Parathyroid adenoma (tissue), 2 donors: ENCODE data around the gene EXOC4.

Experiments
- H2AFZ ChIP-seq: fragments of 300-600 bp; sonication (generic); one replicate; pipeline ENCODE4 v1.7.0; 2017; ENCODE audit warnings: antibody characterized with exemption, mild to moderate bottlenecking
- H3K27ac ChIP-seq: fragments of 300-600 bp; sonication (generic); one replicate; pipeline ENCODE4 v1.7.0; 2017
- H3K27me3 ChIP-seq: fragments of 300-600 bp; sonication (generic); one replicate; pipeline ENCODE4 v1.7.0; 2017; ENCODE audit warnings: low read length; ENCODE audit not compliant: control insufficient read depth, insufficient read depth
- H3K36me3 ChIP-seq: fragments of 300-600 bp; sonication (generic); one replicate; pipeline ENCODE4 v1.7.0; 2017; ENCODE audit warnings: low read length; ENCODE audit not compliant: control insufficient read depth, insufficient read depth
- H3K4me1 ChIP-seq: fragments of 300-600 bp; sonication (generic); one replicate; pipeline ENCODE4 v1.7.0; 2017; ENCODE audit warnings: control low read depth
- H3K4me2 ChIP-seq: fragments of 300-600 bp; sonication (generic); one replicate; pipeline ENCODE4 v1.7.0; 2017; ENCODE audit warnings: low read length
- H3K4me3 ChIP-seq: fragments of 300-600 bp; sonication (generic); one replicate; pipeline ENCODE4 v1.7.0; 2017; ENCODE audit warnings: low read depth, low read length
- H3K79me2 ChIP-seq: fragments of 300-600 bp; sonication (generic); one replicate; pipeline ENCODE4 v1.7.0; 2017; ENCODE audit warnings: control low read depth
- H3K9ac ChIP-seq: fragments of 300-600 bp; sonication (generic); one replicate; pipeline ENCODE4 v1.7.0; 2017; ENCODE audit warnings: mild to moderate bottlenecking
- H3K9me3 ChIP-seq: fragments of 300-600 bp; sonication (generic); one replicate; pipeline ENCODE4 v1.7.0; 2017; ENCODE audit warnings: low read length; ENCODE audit not compliant: control insufficient read depth
- TF ChIP-seq, protein P1 (sequence below): fragments of 300-600 bp; sonication (generic); IDR thresholded peaks from one replicate; pipeline ENCODE4 v1.7.0; 2017; ENCODE audit warnings: antibody characterized with exemption, mild to moderate bottlenecking
- donor health status: primary hyperparathyroidism.

EXOC4 gene

DNA sequence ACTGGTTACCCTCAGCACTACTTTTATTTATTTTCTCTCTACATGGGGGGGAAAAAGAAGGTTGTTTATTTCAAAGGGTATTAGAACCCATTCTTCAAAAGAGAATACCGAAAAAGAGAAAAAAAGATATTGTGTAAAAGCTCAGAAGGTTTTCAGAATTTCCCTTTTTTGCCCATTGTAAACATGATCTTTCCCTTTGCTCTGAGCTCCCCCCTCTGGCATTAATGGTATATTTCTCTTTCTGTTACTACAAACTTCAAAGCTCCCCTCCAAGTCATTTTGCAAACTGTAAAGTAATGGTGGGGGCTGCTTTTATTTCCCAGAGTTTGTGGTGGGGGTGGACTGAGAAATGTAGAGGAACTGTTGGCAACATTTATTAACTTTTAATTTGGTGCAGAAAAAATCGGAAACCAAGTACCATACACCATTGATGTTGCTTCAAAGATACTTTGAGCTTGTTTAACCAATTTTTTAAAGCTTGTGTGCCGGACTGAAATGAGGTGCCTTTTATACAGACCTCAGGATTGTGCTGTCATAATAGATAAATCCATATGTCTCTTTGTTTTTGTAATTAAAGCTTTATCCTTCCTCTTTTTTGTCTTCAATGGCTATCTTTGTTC is 181.5 kb downstream of the EXOC4 start:
- TF ChIP-seq, protein P1, sequence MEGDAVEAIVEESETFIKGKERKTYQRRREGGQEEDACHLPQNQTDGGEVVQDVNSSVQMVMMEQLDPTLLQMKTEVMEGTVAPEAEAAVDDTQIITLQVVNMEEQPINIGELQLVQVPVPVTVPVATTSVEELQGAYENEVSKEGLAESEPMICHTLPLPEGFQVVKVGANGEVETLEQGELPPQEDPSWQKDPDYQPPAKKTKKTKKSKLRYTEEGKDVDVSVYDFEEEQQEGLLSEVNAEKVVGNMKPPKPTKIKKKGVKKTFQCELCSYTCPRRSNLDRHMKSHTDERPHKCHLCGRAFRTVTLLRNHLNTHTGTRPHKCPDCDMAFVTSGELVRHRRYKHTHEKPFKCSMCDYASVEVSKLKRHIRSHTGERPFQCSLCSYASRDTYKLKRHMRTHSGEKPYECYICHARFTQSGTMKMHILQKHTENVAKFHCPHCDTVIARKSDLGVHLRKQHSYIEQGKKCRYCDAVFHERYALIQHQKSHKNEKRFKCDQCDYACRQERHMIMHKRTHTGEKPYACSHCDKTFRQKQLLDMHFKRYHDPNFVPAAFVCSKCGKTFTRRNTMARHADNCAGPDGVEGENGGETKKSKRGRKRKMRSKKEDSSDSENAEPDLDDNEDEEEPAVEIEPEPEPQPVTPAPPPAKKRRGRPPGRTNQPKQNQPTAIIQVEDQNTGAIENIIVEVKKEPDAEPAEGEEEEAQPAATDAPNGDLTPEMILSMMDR, result peak; percentile 25
- H3K4me1 ChIP-seq, result no peaks in the 10 kb centered on the region
- H2AFZ ChIP-seq, result no peak overlapping the region
- H3K27me3 ChIP-seq, result no peaks in the 10 kb centered on the region
- H3K79me2 ChIP-seq, result peaks cover 6% of the 10 kb centered on the region
- H3K9me3 ChIP-seq, result no peaks in the 10 kb centered on the region
- H3K36me3 ChIP-seq, result no peaks in the 10 kb centered on the region
- no peak overlapping the region for H3K4me3 ChIP-seq
- H3K9ac ChIP-seq, result no peak overlapping the region
- H3K4me2 ChIP-seq, result no peak overlapping the region
- H3K27ac ChIP-seq, result no peak overlapping the region

DNA sequence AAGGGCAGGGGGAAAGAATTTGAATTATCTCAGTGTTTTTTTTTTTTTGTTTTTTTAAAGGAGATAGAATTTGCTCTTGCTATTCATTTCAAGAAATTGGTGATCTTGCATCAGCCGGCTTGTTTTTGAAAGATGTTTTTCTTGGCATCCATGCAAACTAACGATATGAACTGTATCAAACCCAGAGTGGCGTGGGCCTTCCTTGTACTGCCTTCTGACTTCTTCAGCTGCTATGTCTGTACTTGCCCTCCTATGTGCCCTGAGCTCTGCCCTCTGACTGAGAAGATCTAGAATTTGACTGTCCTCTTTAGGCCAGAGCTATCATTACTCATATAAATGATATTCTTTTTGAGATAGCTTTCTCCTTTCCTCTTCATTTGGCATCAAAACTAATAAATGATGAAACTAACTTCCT is 183.1 kb downstream of the EXOC4 start:
- Histone ChIP-seq H3K9ac (no peak overlapping the region), H3K27ac (no peak overlapping the region)
- TF ChIP-seq, protein P1, result no peak

DNA sequence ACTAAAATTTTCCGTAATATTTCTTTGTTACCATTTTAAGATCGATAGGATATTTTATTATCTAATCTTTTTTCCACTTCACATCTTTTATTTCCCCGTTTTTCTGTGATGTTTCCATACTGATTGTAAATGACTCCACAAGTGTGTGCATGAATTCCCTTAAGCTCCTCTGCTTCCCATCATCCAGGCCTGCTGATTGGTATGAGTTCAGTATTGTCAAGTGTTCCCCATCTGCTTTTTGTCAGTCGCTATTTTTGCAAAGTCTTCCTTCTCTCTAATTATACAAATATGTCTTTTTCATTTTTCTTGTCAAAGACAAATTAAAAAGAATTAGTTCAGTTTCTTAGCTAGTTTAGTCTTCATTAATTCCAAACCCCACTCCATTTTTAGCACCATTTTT is 184.7 kb downstream of the EXOC4 start:
- Histone ChIP-seq H2AFZ (no peak overlapping the region), H3K36me3 (no peaks in the 10 kb centered on the region), H3K27me3 (no peaks in the 10 kb centered on the region), H3K4me2 (no peak overlapping the region), H3K79me2 (peaks cover 9% of the 10 kb centered on the region), H3K27ac (no peak overlapping the region), H3K4me3 (no peak overlapping the region), H3K9ac (no peak overlapping the region), H3K4me1 (no peaks in the 10 kb centered on the region), H3K9me3 (no peaks in the 10 kb centered on the region)
- TF ChIP-seq, protein P1, result no peak

More for the DNA sequence above, 183.1 kb downstream of the EXOC4 start:
- Histone ChIP-seq H3K4me2 (no peak overlapping the region), H3K4me1 (no peaks in the 10 kb centered on the region), H3K4me3 (no peak overlapping the region), H3K79me2 (peaks cover 9% of the 10 kb centered on the region), H3K36me3 (no peaks in the 10 kb centered on the region), H3K27me3 (no peaks in the 10 kb centered on the region), H2AFZ (no peak overlapping the region), H3K9me3 (no peaks in the 10 kb centered on the region)

DNA sequence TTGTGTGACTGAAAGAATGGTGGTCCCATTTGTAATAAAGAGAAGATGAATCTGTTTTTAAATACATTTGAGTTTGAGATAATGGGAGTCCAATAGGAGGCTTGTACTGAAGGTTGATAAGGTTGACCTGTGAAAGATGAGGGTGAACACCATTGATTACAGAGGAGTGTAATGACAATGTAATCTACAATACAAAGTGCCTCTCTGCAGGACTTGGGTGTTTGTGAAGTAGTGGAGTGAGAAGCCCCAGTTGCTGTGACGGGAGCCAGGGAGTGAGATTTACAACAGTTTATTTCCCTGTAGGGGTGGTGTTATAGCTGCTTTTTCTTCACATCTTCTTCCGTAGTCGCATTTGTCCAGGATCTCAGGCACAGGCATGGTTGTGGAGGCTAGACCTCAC is 189.9 kb downstream of the EXOC4 start:
- no peak overlapping the region for H3K27ac ChIP-seq

More for the DNA sequence above, 189.9 kb downstream of the EXOC4 start:
- Histone ChIP-seq H3K4me3 (no peak overlapping the region), H3K27me3 (no peaks in the 10 kb centered on the region), H3K36me3 (no peaks in the 10 kb centered on the region), H3K4me1 (no peaks in the 10 kb centered on the region), H3K9me3 (no peaks in the 10 kb centered on the region), H3K79me2 (peaks cover 12% of the 10 kb centered on the region), H3K9ac (no peak overlapping the region), H2AFZ (no peak overlapping the region), H3K4me2 (no peak overlapping the region)
- TF ChIP-seq, protein P1, result no peak
